HG03066 (cell line): Measurements from ENCODE around the gene TSBP1.
A peak's percentile ranks its signal among the peaks of the same experiment; 100 is the strongest.

Experiments
- ATAC-seq: cut with Tn5 transposase; IDR thresholded peaks from one replicate; pipeline ENCODE4 v1.9.1; 2021; ENCODE audit warnings: low read depth; ENCODE audit not compliant: unreplicated experiment

Gene TSBP1

GRCh38 chr6:32371803-32372202, at the start of gene TSBP1:
TSBP1 (minus strand) TSS chr6:32371903; CDS start chr6:32371706, 197 bp downstream.
- ATAC-seq: no peak

DNA sequence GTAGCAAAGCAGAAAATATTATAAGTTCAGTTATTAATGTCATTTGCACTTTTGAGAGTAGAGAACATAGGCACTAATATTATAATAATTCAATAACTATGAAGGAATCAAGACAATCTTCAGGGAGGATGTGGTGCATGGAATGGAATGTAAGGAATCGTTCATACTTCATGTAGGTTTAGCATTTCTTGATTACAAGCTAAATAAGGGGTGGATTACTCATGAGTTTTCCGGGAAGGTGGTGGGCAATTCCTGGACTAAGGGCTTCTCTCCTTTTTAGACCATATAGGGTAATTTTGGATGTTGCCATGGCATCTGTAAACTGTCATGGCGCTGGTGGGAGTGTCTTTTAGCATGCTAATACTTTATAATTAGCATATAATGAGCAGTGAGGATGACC, 44.3 kb upstream of the TSBP1 start:
- ATAC-seq: no peak

DNA sequence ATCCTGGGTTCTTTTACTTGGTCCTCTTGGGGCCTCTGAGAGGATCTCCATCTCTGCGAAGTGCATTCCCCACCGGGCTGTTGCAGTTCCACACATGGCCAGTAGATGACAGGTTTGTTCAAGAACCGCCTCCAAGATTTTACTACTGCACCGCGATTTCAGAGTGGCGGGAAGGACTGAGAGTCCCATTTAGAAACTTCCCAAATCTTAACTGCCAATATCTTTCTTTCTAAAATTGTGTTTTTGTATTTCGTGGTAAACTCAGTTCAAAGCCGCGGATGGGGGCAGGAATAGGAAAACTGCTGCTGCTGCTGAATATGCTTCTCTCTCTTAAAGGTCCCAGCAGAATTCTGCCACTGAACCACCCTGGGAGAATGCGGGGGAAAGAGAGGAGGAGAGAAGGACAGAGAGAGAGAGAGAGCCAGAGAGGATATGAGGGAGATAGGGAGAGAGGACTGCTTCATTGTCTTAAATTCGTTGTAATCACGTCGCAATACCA, 43.9 kb upstream of the TSBP1 start:
- no peak for ATAC-seq

DNA sequence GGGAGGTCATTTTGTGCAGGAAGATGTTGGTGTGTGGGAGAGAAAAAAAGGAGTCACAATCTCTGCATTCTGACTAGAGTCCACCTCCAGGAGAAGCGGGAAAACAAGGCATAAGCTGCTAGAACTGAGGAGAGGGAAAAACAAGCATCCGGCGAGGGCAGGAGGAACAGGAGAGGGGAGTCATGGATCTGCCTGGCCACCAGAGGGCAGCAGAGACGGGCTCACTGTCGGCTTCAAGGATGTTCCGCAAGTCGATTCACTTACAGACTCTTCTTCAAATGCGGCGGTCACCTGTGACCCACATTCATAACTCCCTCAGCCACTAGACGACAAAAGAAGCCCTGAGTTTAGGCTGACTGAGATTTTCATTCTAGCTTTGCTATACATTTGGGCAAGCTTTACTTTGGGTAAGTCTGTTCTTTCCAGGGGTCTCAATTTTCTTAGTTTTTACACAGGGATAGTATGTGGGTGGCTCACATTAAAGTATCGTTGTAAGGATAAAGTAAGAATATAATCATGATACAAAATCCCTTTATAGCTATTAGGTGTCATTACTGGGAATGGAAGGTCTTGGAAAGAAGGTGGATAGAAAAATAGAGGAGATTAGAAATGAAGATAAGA, 41.8 kb upstream of the TSBP1 start:
- no peak for ATAC-seq

GRCh38 chr6:32411566-32412327, 40.0 kb upstream of the TSBP1 start:
- no peak for ATAC-seq

- no peak for ATAC-seq
Observed at GRCh38 chr6:32410906-32411305, 39.2 kb upstream of the TSBP1 start.

- no peak for ATAC-seq
Observed at GRCh38 chr6:32406857-32407256, 35.2 kb upstream of the TSBP1 start, which contains the start of gene BTNL2. BTNL2 (minus strand) TSS chr6:32407181; CDS start chr6:32407123, 58 bp downstream.

DNA sequence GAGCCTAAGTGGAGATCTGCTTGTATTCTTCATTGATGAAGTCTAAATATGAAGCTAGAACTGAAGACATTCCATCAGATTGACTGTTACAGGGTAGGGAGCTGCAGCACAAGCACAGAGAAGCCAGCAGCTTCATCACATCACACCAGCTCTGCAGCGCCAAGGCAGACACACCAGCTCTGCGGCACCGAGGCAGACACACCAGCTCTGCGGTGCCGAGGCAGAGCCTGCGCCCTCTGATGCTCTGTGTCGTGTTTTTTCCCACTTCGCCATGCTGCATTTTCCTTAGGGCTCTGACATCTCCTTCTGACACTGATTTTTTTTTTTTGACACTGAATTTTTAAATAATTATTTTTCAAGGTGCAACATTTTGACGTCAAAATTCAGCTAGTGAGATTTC, 34.5 kb upstream of the TSBP1 start:
- no peak for ATAC-seq

DNA sequence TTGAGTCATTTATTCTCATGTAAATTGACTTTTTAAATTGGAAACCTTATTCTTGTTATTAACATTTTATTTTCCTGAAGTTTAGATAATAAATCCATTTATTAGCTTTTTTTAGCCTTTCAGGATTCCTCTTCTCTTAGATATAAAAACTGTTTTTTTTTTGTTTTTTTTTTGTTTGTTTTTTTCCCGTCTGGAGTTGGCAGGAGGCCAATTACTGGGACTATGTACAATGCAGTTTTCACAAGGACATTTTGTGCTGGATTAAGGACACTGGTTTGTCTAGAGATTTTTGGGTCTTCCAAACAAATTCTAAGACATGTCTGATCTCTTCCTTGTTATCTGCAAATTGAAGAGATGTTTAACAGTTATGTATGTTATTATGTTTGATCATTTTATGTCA, 34.0 kb upstream of the TSBP1 start:
- ATAC-seq: no peak

GRCh38 chr6:32402812-32403211, 31.1 kb upstream of the TSBP1 start:
- no peak for ATAC-seq

DNA sequence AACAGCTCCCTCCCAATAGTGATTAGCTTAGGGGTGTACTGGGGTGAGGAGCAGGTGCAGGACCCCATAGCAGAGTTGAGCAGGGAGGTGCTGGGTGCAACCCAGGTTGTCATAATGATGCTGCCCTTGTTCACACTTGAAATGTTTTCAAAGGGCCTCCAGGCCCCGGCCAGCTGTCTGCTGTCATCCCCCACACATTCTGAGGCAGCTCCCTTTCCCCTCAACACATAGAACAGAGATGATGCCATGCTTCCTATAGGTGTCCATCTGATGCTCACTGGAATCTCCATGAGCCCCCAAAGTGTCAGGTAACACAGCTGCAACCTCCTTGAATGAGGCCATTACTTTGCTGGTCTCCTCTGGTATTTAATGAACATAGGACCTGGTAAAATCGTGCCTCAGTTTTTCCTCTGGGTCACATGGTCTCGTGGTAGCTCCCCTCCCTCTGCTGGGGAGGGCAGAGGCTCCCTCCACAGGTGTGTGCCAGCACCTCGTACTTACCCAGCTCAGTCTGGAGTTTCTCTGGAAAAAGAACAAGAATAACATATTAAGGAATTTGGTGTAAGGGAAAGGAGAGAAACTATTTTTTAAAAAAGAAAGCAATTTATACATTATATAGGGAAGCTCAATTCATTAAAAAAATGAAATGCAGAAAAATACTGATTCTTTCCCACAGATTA, 29.7 kb upstream of the TSBP1 start:
- no peak for ATAC-seq

DNA sequence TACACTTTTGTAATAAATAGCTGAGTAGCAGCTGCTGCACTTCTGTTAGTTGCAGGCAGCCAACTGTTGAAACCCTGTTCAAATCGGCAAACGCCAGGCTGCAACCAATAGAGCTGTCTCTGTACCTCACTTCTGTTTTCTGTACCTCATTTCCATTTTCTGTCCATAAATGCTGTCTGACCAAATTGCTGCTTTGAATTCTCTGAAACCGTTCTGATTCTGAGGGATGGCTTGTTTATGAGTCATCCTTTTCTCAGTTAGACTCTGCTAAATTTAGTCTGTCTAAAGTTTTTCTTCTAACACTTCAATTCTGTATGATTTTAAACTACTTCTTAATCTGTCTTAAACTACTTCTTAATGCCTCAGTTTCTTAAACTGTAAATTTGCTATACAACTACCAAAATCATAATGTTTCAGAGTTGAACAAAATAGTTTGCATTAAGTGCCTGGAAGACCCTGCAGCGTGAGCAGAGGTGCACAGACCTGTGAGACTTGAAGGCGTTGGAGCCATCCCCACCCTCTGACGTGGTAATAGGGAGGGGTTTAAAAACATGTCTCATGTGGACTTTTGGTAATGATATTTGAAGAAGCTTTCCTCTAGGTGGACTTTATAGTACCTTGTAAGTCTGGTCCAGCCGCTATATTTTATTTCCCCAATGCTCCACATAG, 25.7 kb upstream of the TSBP1 start:
- peak; percentile 91 for ATAC-seq

DNA sequence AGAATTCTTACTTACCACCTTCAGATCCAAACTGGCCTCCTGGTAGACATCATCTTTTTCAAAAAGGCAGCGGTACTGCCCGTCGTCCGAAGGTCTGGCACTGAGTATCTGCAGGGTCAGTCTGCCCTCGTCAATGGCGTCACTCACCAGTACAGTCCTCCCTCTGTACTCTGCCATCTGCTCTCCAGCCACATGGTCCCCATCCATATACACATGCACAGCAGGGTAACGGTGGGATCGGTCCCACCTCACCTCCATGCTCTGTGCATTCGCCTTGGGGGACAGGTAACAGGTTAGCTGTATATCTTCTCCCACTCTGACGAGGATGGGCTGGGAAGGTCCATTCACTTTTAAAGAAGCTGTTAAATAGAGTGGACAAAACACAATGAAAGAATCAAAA, 24.3 kb upstream of the TSBP1 start:
- ATAC-seq: no peak

GRCh38 chr6:32393665-32394420, 22.1 kb upstream of the TSBP1 start:
- no peak for ATAC-seq

GRCh38 chr6:32391505-32391904, 19.8 kb upstream of the TSBP1 start:
- no peak for ATAC-seq

GRCh38 chr6:32387589-32388340, 16.1 kb upstream of the TSBP1 start:
- no peak for ATAC-seq

DNA sequence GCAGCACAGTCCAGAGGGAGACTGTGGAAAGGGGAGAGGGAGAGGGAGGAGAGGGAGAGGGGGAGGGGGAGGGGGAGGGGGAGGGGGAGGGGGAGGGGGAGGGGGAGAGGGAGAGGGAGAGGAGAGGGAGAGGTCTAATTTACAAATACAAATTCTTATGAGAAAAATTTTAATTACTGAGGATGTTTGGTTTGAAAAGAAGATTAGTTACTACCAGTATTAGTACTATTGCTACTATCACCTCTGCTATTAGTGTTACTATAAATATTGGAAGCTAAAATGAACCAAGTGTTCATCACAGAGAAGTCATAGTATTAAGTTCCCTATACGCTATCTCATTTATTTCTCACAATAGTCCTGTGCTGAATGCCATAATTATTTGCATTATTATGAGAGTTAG, 14.3 kb upstream of the TSBP1 start:
- ATAC-seq: no peak

DNA sequence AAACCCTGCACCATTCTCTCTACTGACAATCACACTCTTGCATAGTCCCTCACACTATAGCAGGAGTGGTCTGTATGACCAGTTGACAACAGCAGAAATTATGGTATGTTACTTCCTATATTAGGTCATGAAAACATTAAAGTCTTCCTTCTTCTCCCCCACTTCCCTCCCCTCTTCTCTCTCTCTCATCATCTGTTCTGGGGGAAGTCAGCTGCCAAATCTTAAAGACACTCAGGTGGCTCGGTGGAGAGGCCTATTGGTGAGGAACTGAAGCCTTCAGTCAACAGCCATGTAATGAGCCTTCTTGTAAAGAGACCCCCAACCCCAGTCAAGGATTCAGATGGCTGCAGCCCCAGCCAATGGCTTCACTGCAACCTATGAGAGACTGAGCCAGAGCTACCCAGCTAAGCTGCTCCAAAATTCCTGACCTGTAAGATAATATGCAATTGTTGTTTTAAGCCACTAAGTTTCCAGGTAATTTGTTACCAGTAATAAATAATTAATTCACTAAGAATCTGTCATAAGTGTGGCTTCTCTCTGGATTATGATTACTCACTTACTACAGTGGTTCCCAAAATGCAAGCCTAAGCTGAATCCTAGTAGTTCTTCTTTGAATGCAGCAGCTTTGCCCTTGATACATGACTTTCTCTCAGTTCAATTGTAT, 11.2 kb upstream of the TSBP1 start:
- no peak for ATAC-seq

- no peak for ATAC-seq
Observed at GRCh38 chr6:32379545-32379944, 7.8 kb upstream of the TSBP1 start.
